SK-N-SH treated with all-trans-retinoic acid at 6 μM for 48 hours (cell line): ENCODE data around the gene CDT1.

ENCODE experiments used
- ATAC-seq: fragments of 200-7000 bp; cut with Tn5 transposase; 3 replicates; pipeline ENCODE4 v1.9.1; 2020; ENCODE audit warnings: mild to moderate bottlenecking, moderate library complexity
- ARNTL ChIP-seq: fragments of 450-650 bp; formaldehyde crosslinking; IDR thresholded peaks from 2 replicates; pipeline ENCODE4 v1.5.0; 2020; ENCODE audit warnings: low read depth, mild to moderate bottlenecking, moderate library complexity, borderline replicate concordance
- BACH2 ChIP-seq: fragments of 250-450 bp; sonication (Bioruptor Pico); IDR thresholded peaks from 2 replicates; pipeline ENCODE4 v1.9.0; 2021; ENCODE audit warnings: mild to moderate bottlenecking, borderline replicate concordance
- CSDC2 ChIP-seq: fragments of 250-450 bp; sonication (Bioruptor Pico); IDR thresholded peaks from 2 replicates; pipeline ENCODE4 v1.5.0; 2020; ENCODE audit warnings: mild to moderate bottlenecking, moderate library complexity
- ESRRG ChIP-seq: fragments of 250-450 bp; sonication (Bioruptor Pico); IDR thresholded peaks from 2 replicates; pipeline ENCODE4 v1.6.1; 2021; ENCODE audit warnings: mild to moderate bottlenecking
- ISL1 ChIP-seq: fragments of 250-450 bp; sonication (Bioruptor Pico); IDR thresholded peaks from 2 replicates; pipeline ENCODE4 v2.1.2; 2022; ENCODE audit warnings: mild to moderate bottlenecking, moderate library complexity
- PPARA ChIP-seq: fragments of 250-450 bp; sonication (Bioruptor Pico); IDR thresholded peaks from 2 replicates; pipeline ENCODE4 v1.5.0; 2020; ENCODE audit warnings: mild to moderate bottlenecking, borderline replicate concordance
- RARB ChIP-seq: fragments of 250-450 bp; sonication (Bioruptor Pico); IDR thresholded peaks from 2 replicates; pipeline ENCODE4 v1.8.0; 2021; ENCODE audit warnings: mild to moderate bottlenecking, moderate library complexity
- SNAI2 ChIP-seq: fragments of 250-450 bp; sonication (Bioruptor Pico); IDR thresholded peaks from 2 replicates; pipeline ENCODE4 v1.5.0; 2020; ENCODE audit warnings: mild to moderate bottlenecking, moderate library complexity
- TCF4 ChIP-seq: fragments of 250-450 bp; sonication (Bioruptor Pico); IDR thresholded peaks from 2 replicates; pipeline ENCODE4 v1.8.0; 2021; ENCODE audit warnings: mild to moderate bottlenecking, moderate library complexity, borderline replicate concordance
- TOX ChIP-seq: fragments of 250-450 bp; sonication (Bioruptor Pico); IDR thresholded peaks from 2 replicates; pipeline ENCODE4 v1.8.0; 2021; ENCODE audit warnings: mild to moderate bottlenecking, moderate library complexity, borderline replicate concordance
- ZC3H10 ChIP-seq: fragments of 250-450 bp; sonication (Bioruptor Pico); IDR thresholded peaks from 2 replicates; pipeline ENCODE4 v1.5.1; 2021; ENCODE audit warnings: mild to moderate bottlenecking, moderate library complexity
- ZFP3 ChIP-seq: fragments of 250-450 bp; sonication (Bioruptor Pico); IDR thresholded peaks from 2 replicates; pipeline ENCODE4 v1.5.0; 2020; ENCODE audit warnings: mild to moderate bottlenecking, moderate library complexity
- ZFP30 ChIP-seq: fragments of 450-650 bp; formaldehyde crosslinking; IDR thresholded peaks from 2 replicates; pipeline ENCODE4 v1.5.0; 2022; ENCODE audit warnings: mild to moderate bottlenecking, moderate library complexity
- ZNF565 ChIP-seq: fragments of 450-650 bp; formaldehyde crosslinking; conservative IDR thresholded peaks from 2 replicates; pipeline ENCODE4 v1.5.0; 2020; ENCODE audit warnings: low read depth, mild to moderate bottlenecking, moderate library complexity
- ZNF70 ChIP-seq: fragments of 450-650 bp; formaldehyde crosslinking; IDR thresholded peaks from 2 replicates; pipeline ENCODE4 v1.5.0; 2020; ENCODE audit warnings: mild to moderate bottlenecking, moderate library complexity
- ZNF8 ChIP-seq: fragments of 450-650 bp; formaldehyde crosslinking; IDR thresholded peaks from 2 replicates; pipeline ENCODE4 v1.5.0; 2020; ENCODE audit warnings: mild to moderate bottlenecking, moderate library complexity
- TF ChIP-seq, protein P1 (sequence below): fragments of 250-450 bp; sonication (Bioruptor Pico); IDR thresholded peaks from 2 replicates; pipeline ENCODE4 v1.5.1; 2021; ENCODE audit warnings: mild to moderate bottlenecking, moderate library complexity
- TF ChIP-seq, protein P2 (sequence below): fragments of 250-450 bp; sonication (Bioruptor Pico); IDR thresholded peaks from 2 replicates; pipeline ENCODE4 v1.5.1; 2020; ENCODE audit warnings: low read depth, mild to moderate bottlenecking, moderate library complexity
- TF ChIP-seq, protein P3 (sequence below): fragments of 250-450 bp; sonication (Bioruptor Pico); IDR thresholded peaks from 2 replicates; pipeline ENCODE4 v1.8.0; 2020; ENCODE audit warnings: mild to moderate bottlenecking, moderate library complexity, borderline replicate concordance
- TF ChIP-seq, protein P4 (sequence below): fragments of 250-450 bp; sonication (Bioruptor Pico); IDR thresholded peaks from 2 replicates; pipeline ENCODE4 v1.8.0; 2021; ENCODE audit warnings: low read depth, mild to moderate bottlenecking, moderate library complexity, borderline replicate concordance

CDT1 gene

GRCh38 chr16:88761143-88761534 lies 42.5 kb upstream of the CDT1 start:
- ATAC-seq, result no peak
- no peak for TF ChIP-seq ESRRG (CRISPR knock-in tag)
- TF ChIP-seq, protein P1, sequence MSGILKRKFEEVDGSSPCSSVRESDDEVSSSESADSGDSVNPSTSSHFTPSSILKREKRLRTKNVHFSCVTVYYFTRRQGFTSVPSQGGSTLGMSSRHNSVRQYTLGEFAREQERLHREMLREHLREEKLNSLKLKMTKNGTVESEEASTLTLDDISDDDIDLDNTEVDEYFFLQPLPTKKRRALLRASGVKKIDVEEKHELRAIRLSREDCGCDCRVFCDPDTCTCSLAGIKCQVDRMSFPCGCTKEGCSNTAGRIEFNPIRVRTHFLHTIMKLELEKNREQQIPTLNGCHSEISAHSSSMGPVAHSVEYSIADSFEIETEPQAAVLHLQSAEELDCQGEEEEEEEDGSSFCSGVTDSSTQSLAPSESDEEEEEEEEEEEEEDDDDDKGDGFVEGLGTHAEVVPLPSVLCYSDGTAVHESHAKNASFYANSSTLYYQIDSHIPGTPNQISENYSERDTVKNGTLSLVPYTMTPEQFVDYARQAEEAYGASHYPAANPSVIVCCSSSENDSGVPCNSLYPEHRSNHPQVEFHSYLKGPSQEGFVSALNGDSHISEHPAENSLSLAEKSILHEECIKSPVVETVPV (CRISPR knock-in tag), result no peak
- TF ChIP-seq, protein P2, sequence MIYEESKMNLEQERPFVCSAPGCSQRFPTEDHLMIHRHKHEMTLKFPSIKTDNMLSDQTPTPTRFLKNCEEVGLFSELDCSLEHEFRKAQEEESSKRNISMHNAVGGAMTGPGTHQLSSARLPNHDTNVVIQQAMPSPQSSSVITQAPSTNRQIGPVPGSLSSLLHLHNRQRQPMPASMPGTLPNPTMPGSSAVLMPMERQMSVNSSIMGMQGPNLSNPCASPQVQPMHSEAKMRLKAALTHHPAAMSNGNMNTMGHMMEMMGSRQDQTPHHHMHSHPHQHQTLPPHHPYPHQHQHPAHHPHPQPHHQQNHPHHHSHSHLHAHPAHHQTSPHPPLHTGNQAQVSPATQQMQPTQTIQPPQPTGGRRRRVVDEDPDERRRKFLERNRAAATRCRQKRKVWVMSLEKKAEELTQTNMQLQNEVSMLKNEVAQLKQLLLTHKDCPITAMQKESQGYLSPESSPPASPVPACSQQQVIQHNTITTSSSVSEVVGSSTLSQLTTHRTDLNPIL (CRISPR knock-in tag), result no peak

DNA sequence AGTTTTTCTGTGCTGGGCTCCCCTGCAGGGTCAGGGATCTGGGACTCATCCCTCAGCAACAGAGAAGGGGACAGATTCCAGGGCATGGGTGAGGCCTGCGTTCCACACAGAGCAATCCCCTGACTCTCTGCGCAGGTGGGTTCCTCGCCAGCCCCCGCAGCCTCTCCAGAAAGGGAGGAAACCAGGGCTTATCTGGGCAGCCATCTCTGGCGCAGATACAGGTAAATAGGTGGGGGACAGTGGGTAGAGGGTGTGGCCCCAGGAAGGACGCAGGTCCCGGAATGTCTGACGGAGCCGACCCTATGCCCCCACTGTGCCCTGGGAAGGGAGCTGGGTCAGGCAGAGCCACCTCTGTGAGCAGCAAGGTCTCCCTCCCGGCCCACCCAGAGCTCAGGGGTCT lies 41.8 kb upstream of the CDT1 start:
- no peak for ATAC-seq
- TF ChIP-seq RARB (CRISPR knock-in tag) (no peak), ZNF70 (CRISPR knock-in tag) (no peak), ZFP3 (CRISPR knock-in tag) (no peak), BACH2 (CRISPR knock-in tag) (no peak), PPARA (CRISPR knock-in tag) (no peak), TOX (no peak), ZFP30 (CRISPR knock-in tag) (no peak), ZNF8 (CRISPR knock-in tag) (no peak), TCF4 (CRISPR knock-in tag) (no peak)
- TF ChIP-seq, protein P2 (CRISPR knock-in tag), result no peak
- TF ChIP-seq, protein P3, sequence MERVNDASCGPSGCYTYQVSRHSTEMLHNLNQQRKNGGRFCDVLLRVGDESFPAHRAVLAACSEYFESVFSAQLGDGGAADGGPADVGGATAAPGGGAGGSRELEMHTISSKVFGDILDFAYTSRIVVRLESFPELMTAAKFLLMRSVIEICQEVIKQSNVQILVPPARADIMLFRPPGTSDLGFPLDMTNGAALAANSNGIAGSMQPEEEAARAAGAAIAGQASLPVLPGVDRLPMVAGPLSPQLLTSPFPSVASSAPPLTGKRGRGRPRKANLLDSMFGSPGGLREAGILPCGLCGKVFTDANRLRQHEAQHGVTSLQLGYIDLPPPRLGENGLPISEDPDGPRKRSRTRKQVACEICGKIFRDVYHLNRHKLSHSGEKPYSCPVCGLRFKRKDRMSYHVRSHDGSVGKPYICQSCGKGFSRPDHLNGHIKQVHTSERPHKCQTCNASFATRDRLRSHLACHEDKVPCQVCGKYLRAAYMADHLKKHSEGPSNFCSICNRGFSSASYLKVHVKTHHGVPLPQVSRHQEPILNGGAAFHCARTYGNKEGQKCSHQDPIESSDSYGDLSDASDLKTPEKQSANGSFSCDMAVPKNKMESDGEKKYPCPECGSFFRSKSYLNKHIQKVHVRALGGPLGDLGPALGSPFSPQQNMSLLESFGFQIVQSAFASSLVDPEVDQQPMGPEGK (CRISPR knock-in tag), result no peak

- TF ChIP-seq RARB (CRISPR knock-in tag) (no peak), ZFP3 (CRISPR knock-in tag) (no peak), ZNF70 (CRISPR knock-in tag) (no peak), ISL1 (no peak)
- TF ChIP-seq, protein P2 (CRISPR knock-in tag), result no peak
- no peak for ATAC-seq
Observed at GRCh38 chr16:88762258-88762870, 41.2 kb upstream of the CDT1 start.

DNA sequence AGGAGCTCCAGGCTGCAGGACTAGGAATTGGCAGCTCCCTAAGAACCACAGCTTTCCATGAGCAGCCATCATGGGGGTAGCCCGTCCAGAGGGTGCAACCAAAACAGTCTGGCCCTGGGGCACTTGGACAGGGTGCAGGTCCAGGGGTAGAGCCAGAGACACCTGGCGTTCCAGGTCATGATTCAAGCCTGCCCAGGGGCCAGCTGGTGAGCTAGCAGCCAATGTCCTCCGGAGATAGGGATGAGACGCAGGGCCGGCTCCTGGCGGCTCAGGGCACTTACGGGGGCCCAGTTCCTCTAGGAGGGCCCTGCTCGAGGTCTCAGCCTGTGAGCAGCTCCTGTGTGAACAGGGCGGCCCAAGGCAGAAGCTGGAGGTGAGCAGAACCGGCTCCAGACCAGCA lies 40.6 kb upstream of the CDT1 start:
- TF ChIP-seq PPARA (CRISPR knock-in tag) (no peak), CSDC2 (CRISPR knock-in tag) (no peak), ARNTL (CRISPR knock-in tag) (no peak), SNAI2 (CRISPR knock-in tag) (no peak), ISL1 (no peak), ZNF565 (CRISPR knock-in tag) (no peak), BACH2 (CRISPR knock-in tag) (no peak)
- ATAC-seq, result no peak

DNA sequence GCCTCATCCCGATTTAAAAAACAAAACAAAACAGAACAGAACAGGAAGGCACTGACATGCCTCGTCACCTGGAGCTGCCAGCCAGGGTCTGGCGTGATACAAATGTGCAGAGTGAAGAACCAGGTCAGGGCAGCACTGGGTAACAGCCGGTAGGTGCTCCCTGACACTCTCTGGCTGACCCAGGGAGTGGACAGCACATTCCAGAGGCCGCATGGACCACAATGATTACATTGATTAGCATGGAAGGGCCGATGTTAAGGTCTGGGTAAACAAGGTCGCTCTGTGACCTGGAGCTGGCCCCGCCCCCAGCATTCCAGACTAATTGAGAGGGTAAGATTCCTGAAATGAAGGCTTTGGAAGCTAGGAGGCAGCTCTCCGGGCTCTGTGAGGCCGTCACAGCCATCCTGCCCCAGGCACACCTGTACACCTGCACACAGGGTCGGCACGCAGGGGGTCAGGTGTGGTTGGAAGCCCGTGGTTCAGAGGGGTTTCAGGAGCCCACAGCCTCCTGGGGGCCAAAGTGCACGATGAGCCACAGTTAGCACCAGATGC lies 40.0 kb upstream of the CDT1 start:
- TF ChIP-seq RARB (CRISPR knock-in tag) (no peak), ZC3H10 (no peak), ESRRG (CRISPR knock-in tag) (no peak), BACH2 (CRISPR knock-in tag) (no peak), PPARA (CRISPR knock-in tag) (no peak), ISL1 (no peak)
- TF ChIP-seq, protein P2 (CRISPR knock-in tag), result no peak
- TF ChIP-seq, protein P3 (CRISPR knock-in tag), result no peak
- TF ChIP-seq, protein P4, sequence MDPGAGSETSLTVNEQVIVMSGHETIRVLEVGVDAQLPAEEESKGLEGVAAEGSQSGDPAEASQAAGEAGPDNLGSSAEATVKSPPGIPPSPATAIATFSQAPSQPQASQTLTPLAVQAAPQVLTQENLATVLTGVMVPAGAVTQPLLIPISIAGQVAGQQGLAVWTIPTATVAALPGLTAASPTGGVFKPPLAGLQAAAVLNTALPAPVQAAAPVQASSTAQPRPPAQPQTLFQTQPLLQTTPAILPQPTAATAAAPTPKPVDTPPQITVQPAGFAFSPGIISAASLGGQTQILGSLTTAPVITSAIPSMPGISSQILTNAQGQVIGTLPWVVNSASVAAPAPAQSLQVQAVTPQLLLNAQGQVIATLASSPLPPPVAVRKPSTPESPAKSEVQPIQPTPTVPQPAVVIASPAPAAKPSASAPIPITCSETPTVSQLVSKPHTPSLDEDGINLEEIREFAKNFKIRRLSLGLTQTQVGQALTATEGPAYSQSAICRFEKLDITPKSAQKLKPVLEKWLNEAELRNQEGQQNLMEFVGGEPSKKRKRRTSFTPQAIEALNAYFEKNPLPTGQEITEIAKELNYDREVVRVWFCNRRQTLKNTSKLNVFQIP, result no peak
- ATAC-seq, result no peak
